GM19468 (cell line): ENCODE measurements around the gene PEX12.
"Not testable (repeated sequence)": the region's sequence is repeated elsewhere in the genome, so short reads cannot be mapped to it uniquely, and the experiment has no call there.

Experiments used
- ATAC-seq: cut with Tn5 transposase; IDR thresholded peaks from one replicate; pipeline ENCODE4 v1.9.1; 2021; ENCODE audit warnings: mild to moderate bottlenecking, moderate library complexity, moderate number of reproducible peaks; ENCODE audit not compliant: unreplicated experiment; ENCODE audit errors: extremely low read depth

Gene PEX12

GRCh38 chr17:35540589-35541404 lies 37.6 kb downstream of the PEX12 start:
- ATAC-seq = no peak

GRCh38 chr17:35539659-35540026 lies 38.7 kb downstream of the PEX12 start:
- no peak for ATAC-seq

GRCh38 chr17:35537601-35538141 lies 40.7 kb downstream of the PEX12 start, which contains the start of gene SLFN12L:
SLFN12L (minus strand) TSS chr17:35537678; CDS start chr17:35522364, 15,314 bp downstream.
- no peak for ATAC-seq

- no peak for ATAC-seq
These were observed 41.7 kb downstream of the PEX12 start for GRCh38 chr17:35536664-35537171.

GRCh38 chr17:35535406-35535805 lies 43.0 kb downstream of the PEX12 start:
- not testable (repeated sequence) for ATAC-seq

GRCh38 chr17:35534576-35535093 lies 43.7 kb downstream of the PEX12 start:
- no peak for ATAC-seq

- ATAC-seq = no peak
These were observed 47.2 kb downstream of the PEX12 start for GRCh38 chr17:35531160-35531559.

- ATAC-seq = no peak
These were observed 48.5 kb downstream of the PEX12 start for GRCh38 chr17:35529866-35530265.

GRCh38 chr17:35529326-35529725 lies 49.0 kb downstream of the PEX12 start:
- ATAC-seq = not testable (repeated sequence)
